GM21529 (cell line): Measurements from ENCODE around the gene ZCWPW1.
A peak's percentile ranks its signal among the peaks of the same experiment; 100 is the strongest.
"Not testable (repeated sequence)": the region's sequence is repeated elsewhere in the genome, so short reads cannot be mapped to it uniquely, and the experiment has no call there.

Experiments used
- ATAC-seq: cut with Tn5 transposase; IDR thresholded peaks from one replicate; pipeline ENCODE4 v1.9.1; 2021; ENCODE audit not compliant: unreplicated experiment

The ZCWPW1 gene

DNA sequence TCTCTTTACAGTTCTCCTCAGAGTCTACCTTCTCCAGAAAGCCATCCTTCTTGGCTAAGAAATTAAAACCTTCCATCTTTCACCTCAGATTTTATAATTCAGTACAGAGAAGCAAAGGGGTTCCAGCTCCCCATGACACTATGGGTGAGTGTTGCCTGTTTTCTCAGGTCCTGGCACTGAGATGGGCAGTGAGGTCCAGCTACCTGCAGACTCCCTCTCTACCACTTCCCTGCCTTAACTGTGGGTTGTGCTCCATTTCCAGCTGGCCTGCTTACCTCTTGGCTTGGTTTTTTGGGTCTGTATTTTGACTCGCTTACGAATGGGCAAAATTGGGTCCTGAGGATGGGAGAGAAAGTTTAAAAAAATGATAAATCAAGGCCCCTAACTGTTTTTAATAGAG, 26.3 kb downstream of the ZCWPW1 start:
- ATAC-seq, result no peak

DNA sequence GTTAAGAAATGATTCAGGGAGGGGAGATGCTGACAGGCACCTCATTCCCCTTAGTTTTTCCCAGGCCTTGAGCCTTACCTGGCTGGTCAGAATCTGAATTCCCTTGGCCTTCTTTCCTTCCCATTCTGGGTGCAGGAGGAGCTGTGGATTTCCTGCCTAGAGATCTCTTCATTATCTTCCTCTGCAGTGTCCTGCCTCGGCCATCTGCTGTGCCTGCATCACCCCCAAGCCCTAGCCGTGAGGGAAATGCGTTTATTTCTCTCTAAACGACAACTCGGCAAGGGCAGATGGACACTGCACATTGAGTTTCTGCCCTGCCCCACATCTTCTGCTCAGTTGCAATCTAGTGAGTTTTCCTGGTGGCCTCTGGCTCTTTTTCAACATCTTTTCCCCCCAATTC, 26.7 kb downstream of the ZCWPW1 start:
- ATAC-seq, result no peak

DNA sequence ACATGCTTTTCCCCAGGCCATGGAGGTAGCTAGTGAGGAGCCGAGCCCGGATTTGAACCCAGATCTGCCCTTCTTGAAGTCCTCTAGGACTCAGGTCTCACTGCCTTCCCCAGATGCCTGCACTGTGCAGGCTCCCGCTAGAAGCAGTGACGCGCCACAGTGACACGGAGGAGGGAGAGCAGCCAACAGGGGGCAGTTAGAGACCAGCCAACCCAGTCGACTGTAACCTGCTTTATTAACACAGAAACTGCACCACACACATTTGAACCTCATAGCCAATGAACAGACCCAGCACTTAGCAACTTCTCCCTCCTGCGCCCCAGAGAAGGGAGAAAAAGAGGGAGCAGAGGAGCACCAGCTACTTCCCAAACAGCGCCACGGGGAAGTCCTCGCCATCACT, 27.8 kb downstream of the ZCWPW1 start:
- ATAC-seq, result no peak

DNA sequence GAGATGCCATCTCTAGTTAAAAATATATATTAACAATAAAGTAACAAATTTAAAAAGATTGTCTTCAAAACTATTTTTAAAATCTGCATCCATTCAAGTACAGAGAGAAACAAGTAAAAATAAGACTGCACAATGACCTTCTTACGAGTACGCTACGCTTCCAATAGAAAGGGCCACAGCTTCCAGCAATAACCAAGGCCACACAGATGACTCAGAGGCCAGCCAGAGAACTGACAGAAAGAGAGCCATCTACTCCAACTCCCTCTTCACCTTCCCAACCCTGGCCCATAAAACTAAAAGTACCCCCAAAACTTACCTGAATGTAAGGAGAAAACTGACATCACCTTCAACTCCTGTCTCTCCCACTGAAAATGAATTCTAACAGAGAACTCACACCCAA, 28.5 kb downstream of the ZCWPW1 start:
- no peak for ATAC-seq

DNA sequence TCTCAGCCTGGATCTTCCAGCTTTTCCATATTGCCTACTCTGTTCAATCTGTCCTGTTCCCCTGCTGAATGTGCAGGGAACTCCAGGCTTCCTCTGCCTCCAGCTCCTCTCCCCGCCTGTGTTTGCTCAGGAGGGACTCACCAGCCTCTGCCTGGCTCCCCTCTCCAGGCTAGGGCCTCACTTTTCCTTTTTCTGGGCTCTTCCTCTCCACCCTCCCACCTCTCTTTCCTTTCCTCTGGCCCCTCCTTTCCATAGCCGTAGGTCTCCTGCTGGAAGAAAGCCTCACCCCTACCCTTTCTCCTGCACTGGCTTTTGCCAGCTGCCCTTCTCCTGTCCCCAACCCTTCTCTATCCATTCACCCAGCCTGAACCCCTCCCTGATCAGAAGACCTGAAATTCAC, 30.3 kb downstream of the ZCWPW1 start:
- ATAC-seq, result no peak

DNA sequence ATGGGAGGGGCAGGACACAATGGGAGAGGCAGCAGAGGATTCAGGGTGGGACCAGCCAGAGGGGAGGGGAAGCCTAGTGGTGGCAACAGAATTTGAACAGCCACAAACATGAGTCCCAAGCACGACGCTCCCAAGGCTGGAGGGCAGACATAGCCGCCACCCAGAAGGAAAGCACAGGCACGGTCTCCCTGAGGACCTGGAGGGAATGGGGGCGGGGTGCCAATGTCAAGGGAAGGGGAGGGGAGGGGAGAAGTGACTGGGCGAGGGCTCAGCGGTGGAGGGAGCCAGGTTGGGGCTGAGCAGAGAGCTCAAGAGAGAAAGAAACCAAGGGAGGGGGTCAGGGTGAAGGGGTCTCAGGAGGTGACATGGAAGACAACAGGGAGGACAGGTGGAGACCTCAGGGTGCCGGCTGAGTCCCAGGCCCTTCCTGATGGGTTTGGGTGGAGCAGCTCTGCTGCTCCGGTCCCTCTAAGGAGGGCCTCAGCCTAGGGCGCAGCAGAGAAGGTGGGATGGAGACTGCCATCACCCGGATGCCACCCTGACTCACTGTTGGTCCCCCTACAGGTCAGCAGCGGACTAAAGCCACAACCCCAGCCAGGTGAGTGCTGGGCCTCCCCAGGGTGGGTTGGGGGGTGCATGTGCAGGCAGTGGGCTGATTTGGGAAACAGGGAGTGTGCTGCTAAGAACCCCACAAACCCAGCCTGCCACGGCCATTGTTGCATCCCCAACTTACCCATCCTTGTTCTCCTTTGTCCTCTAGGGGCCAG, 31.0 kb downstream of the ZCWPW1 start:
- ATAC-seq, result no peak

DNA sequence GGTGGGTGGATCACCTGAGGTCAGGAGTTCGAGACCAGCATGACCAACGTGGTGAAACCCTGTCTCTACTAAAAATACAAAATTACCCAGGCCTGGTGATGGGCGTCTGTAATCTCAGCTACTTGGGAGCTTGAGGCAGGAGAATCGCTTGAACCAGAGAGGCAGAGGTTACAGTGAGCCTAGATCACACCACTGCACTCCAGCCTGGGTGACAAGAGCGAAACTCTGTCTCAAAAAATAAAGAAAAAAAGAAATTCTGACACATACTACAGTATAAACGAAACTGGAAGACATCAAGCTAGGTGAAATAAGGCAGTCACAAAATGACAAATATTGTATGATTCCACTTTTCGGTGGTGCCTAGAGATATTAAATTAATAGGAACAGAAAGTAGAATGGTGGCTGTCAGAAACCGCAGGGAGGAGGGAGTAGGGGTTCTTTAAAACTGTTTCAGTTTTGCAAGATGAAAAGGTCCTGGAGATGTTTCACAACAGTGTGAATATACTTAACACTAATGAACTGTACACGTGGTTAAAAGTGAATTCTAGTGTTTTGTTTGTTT, 32.0 kb downstream of the ZCWPW1 start:
- peak; percentile 86 for ATAC-seq

DNA sequence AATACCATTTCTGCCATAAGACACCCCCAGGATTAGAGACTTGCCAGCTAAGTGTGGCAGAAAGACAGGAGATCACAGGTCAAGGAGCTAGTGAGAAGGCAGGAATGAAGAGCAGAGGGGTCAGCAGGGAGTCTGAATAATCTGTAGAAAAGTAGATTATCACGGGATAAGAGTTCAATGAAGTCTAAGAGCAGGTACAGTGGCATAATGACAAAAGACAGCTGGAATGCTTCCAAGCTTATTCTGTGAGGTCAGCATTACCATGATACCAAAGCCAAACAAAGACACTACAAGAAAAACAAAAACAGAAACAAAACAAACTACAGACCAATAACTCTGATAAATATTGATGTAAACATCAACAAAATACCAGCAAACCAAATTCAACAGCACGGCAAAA, 34.4 kb downstream of the ZCWPW1 start:
- no peak for ATAC-seq

DNA sequence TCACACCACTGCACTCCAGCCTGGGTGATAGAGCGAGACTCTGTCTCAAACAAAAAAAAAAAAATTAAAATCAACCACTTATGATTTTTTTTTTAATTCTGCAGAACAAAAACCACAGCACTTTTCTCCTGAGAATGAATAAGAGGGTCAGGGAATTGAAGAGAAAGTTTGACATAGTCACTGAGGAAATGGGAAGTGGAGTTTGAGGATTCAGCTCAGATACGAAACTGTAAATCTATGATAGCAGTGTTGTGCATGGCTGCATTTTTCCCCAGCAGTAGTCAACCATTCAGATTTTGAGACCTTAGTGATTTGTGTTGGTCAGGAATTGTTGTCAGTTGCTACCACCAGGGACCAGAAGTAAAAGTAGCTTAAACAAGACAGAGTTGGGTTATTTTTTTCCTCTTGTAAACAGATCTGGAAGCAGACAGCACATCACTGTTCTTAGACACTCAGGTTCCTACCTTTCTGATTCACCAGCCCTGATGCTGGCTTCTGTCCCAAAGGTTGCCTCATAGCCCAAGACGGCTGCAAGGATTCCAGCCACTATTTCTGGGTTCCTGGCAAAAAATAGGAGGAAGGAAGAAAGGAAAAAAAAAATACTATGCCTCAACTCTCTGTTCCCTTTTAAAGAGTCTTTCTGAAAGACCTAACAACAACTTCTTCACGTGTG, 35.1 kb downstream of the ZCWPW1 start:
- no peak for ATAC-seq

DNA sequence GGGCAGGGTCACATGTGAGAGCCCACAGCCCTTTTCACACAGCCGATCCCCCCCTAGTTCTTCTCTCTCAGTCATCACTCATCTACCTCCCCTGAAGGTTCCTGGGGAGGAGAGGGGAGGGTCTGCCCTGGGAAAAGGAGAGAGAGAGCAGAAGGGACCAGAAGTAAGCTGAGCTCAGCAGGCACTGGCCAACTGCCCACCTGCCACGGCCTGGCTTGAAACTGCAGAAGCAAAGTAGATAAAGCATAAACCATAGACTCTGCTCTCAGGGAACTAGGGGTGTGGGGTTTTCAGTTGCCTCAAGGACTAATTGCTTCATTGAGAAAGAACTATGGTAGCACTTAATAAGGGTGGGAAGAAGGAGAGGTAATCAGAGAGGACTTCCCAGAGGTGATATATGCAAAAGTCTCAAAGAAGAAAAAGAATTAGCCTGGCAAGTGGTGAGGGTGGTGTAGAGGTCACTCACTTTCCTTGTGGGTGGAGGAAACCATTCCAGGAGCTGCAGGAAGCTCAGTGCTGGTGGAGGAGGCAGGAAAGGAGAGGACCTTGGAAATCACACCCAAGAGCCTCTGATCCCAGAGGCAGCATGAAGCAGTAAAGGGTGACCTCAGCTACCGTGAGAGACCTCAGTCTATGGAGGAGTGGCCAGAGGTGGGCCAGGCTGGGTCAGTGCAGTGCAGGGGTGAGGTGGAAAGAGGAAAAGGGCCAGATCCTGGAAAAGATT, 38.1 kb downstream of the ZCWPW1 start:
- ATAC-seq, result no peak

DNA sequence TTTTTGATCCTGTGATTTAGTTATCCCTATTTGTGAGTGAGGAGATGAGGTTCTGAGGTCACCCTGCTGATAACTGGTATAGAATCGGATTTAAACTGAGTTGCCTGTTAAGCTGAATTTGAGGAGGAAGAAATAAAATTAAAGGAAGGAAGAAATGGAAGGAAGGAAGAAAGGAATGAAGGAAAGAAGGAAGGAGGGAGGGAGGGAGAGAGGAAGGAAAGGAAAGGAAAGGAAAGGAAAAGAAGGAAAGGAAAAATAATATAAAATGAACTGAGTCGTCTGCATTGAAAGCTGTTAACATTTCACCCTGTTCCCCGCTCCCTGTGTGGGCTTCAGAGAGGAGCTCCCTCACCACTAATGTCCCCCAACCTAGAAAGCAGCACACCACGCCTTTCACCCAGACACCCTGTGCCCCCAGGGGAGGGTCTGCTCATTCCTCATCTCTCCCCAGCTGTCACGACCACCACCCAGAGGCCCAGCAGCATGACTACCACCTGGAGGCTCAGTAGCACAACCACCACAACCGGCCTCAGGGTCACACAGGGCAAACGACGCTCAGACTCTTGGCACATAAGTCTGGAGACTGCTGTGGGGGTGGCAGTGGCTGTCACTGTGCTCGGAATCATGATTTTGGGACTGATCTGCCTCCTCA, 38.9 kb downstream of the ZCWPW1 start:
- no peak for ATAC-seq

DNA sequence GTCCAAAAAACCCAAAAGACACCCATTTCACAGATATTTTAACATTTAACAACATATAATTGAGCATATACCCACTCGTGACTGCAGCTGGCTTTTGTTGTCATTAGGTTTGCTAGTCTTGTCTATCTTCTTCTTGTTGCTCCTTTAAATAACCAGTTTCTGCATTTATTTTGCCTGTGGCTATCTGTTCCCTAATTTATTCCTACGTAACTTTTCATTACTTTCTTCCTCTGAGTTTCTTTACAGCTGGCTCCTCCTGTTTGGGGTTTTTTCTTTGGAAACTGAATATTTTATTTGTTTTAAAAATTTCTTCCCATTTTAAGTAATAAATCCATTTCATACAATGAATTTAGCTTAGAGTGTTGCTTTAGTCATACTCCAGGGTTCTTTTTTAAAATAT, 40.8 kb downstream of the ZCWPW1 start:
- ATAC-seq, result no peak

DNA sequence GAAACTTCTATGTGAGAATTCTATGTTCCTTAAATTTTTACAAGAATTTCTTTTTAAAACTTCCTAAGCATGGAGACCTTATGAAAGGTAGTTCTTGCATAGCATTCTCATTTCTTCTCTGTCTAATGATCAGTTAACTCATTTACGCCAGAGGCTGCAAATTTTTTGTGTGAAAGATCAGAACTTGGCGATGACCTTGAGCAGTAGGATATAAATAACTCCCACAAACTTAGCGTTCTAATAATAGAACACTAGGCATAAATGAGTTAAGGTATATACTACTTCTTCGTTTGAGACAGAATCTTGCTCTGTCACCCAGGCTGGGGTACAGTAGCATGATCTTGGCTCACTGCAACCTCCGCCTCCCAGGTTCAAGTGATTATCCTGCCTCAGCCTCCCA, 41.6 kb downstream of the ZCWPW1 start:
- ATAC-seq, result no peak

DNA sequence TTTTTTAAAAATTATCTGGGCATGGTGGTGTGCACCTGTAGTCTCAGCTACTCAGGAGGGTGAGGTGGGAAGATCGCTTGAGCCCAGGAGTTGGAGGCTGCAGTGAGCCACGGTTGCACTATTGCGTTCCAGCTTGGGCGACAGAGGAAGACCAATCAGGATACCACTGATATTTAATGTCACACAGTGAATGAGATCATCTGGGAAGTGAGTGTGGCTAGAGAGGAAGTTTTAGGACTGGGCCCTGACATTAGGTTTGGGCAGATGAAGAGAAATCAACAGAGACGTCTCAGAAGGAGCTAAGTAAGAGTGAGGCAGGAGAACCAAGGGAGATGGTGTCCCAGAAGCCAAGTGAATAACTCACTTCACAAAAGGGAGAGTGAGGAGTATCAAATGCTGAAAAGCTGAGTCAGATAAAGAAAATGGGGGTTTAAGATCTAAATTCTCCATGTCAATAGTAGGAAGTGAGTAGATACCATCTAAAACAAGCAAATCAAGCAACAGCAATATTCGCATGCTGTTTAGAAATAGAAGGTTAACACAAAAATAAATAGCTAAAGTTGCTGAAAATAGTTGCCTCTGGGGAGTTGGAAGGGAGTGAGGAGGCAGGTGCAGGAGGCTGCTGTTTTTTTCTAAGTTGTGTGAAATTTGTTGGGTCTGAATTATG, 43.7 kb downstream of the ZCWPW1 start:
- ATAC-seq, result no peak

DNA sequence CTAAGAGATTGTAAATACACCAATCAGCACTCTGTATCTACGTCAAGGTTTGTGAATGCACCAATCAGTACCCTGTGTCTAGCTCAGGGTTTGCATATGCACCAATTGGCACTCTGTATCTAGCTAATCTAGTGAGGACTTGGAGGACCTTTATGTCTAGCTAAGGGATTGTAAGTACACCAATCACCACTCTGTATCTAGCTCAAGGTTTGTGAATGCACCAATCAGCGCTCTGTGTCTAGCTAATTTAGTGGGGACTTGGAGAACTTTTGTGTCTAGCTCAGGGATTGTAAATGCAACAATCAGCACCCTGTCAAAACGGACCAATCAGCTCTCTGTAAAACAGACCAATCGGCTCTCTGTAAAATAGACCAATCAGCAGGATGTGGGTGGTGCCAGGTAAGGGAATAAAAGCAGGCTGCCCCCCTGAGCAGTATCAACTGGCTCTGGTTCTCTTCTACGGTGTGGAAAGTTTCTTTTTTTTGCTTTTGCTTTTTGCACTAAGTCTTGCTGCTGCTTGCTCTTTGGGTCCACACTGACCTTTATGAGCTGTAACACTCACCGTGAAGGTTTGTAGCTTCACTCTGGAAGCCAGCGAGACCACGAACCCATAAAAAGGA, 46.2 kb downstream of the ZCWPW1 start:
- ATAC-seq, result not testable (repeated sequence)

DNA sequence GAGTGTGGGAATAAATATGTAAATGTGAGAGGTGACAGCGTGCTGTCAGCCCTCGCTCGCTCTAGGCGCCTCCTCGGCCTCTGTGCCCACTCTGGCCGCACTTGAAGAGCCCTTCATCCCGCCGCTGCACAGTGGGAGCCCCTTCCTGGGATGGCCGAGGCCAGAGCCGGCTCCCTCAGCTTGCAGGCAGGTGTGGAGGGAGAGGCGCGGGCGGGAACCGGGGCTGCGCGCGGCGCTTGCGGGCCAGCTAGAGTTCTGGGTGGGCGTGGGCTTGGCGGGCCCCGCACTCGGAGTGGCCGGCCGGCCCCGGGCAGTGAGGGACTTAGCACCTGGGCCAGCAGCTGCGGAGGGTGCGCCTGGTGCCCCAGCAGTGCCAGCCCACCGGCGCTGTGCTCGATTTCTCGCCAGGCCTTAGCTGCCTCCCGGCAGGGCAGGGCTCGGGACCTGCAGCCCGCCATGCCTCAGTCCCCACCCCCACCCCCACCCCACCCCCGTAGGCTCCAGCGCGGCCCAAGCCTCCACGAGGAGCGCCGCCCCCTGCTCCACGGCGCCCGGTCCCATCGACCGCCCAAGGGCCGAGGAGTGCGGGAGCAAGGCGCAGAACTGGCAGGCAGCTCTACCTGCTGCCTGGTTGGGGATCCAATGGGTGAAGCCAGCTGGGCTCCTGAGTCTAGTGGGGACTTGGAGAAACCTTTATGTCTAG, 46.8 kb downstream of the ZCWPW1 start:
- not testable (repeated sequence) for ATAC-seq

DNA sequence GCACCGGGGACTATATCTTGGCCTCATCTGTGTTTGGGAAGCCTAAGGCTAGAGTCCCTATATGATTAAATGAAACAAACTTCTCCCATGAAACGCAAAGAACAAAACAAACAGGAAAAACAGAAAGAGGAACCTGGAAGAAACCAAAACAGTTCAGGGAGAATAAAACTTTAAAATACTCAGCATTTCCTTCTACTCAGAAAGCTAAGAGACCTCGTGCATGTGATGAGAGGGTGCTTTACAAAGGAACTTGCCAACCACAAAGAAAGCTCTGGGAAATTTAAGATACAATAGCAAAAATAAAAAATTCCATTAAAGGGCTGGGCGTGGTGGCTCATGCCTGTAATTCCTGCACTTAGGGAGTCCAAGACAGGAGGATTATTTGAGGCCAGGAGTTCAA, 48.3 kb downstream of the ZCWPW1 start:
- no peak for ATAC-seq

DNA sequence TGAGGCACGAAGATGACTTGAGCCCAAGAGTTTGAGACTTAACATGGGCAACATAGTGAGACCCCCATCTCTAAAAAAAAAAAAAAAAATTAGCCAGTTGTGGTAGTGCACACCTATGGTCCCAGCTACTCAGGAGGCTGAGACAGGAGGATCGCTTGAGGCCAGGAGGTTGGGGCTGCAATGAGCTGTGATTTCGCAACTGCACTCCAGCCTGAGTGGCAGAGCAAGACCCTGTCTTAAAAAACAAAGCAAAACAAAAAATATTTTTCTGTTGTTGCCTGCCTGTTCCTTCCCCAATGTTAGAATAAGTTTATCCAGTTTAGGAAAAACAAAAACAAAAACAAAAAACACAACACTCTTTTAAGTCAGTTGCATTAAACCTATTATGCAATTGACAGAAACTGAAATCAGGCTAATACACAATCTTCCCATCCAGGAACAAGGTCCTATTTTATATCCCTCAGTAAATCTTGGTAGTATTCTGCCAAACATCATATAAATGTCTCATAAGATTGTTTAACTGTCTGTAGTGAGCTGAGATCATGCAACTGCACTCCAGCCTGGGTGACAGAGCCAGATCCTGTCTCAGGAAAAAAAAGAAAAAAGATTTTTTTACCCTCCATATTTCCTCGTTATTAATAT, 50.3 kb downstream of the ZCWPW1 start:
- no peak for ATAC-seq

DNA sequence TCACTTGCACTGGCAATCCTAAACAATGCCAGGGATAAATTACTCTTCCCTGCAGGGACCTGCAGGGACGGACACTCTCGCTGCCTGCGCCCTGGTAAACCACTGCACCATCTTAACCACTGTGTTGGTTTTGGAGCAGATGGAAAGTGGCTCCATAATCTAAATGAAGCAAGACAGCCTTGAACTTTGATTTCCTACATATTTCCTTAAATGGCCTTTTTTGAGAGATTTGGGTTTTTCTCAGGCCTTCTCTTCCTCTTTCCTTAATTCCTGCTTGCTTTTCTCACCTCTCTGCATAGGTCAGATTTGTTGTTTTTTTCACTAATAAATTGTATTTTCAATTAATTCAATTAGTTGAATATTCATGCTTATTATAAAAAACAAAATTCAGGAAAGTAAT, 52.4 kb downstream of the ZCWPW1 start:
- no peak for ATAC-seq
